Fibroblast of mammary gland (primary cell): ENCODE measurements around the gene APOL4.
A peak's percentile ranks its signal among the peaks of the same experiment; 100 is the strongest.

Source experiments
- DNase-seq: peaks from one replicate; pipeline ENCODE4 v3.0.0-alpha.2; 2010; ENCODE audit warnings: low read depth
- H3K4me3 ChIP-seq: 2 replicates; pipeline ENCODE4 v1.5.1; 2011; ENCODE audit warnings: low read depth, mild to moderate bottlenecking, low read length, moderate library complexity; ENCODE audit not compliant: control insufficient read depth
- TF ChIP-seq, protein P1 (sequence below): conservative IDR thresholded peaks from 2 replicates; pipeline ENCODE4 v1.5.1; 2011; ENCODE audit warnings: low read depth, low read length, inconsistent platforms; ENCODE audit not compliant: control insufficient read depth, insufficient read depth

The APOL4 gene

DNA sequence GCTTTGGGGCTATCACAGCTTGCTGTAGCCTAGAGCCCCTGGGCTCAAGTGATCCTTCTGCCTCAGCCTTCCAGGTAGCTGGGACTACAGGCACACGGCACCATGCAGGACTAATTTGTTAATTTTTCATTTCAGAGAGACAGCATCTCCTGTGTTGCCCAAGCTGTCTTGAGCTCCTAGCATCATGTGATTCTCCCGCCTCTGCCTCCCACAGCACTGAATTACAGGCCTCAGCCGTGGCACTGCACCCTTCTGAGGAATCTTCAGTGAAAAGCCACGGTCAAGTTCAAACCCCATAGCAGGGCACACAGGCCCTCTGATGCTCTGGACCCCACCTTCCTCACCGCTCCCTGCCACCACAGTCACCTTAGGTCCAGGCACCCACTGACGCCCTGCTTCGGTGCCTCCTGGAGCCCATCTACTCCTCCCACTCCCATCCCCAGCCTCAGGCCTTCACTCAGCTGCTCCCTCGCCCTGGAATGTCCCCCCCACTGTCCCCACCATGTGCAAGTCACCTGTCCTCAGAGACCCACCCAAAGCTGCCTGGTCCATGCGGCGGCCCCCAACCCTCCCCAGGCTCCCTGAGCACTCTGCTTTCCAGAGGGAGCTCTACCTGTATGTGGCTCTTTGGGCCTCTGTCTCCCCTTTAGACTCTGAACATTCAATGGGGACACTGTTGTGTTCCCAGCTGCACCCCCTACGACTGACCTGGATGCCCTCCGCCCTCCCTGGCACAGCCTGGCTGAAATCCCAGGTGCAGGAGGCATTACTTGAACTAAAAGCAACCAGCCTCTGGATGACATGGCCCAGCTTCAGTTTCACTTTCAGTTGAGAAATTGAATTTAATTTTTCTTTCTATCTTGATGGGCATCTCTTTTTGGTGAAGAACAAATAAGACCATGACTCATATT is 36.1 kb upstream of the APOL4 start:
- peak; percentile 38 for DNase-seq
- TF ChIP-seq, protein P1, sequence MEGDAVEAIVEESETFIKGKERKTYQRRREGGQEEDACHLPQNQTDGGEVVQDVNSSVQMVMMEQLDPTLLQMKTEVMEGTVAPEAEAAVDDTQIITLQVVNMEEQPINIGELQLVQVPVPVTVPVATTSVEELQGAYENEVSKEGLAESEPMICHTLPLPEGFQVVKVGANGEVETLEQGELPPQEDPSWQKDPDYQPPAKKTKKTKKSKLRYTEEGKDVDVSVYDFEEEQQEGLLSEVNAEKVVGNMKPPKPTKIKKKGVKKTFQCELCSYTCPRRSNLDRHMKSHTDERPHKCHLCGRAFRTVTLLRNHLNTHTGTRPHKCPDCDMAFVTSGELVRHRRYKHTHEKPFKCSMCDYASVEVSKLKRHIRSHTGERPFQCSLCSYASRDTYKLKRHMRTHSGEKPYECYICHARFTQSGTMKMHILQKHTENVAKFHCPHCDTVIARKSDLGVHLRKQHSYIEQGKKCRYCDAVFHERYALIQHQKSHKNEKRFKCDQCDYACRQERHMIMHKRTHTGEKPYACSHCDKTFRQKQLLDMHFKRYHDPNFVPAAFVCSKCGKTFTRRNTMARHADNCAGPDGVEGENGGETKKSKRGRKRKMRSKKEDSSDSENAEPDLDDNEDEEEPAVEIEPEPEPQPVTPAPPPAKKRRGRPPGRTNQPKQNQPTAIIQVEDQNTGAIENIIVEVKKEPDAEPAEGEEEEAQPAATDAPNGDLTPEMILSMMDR = no peak
- H3K4me3 ChIP-seq = peak overlapping the region; percentile 83

DNA sequence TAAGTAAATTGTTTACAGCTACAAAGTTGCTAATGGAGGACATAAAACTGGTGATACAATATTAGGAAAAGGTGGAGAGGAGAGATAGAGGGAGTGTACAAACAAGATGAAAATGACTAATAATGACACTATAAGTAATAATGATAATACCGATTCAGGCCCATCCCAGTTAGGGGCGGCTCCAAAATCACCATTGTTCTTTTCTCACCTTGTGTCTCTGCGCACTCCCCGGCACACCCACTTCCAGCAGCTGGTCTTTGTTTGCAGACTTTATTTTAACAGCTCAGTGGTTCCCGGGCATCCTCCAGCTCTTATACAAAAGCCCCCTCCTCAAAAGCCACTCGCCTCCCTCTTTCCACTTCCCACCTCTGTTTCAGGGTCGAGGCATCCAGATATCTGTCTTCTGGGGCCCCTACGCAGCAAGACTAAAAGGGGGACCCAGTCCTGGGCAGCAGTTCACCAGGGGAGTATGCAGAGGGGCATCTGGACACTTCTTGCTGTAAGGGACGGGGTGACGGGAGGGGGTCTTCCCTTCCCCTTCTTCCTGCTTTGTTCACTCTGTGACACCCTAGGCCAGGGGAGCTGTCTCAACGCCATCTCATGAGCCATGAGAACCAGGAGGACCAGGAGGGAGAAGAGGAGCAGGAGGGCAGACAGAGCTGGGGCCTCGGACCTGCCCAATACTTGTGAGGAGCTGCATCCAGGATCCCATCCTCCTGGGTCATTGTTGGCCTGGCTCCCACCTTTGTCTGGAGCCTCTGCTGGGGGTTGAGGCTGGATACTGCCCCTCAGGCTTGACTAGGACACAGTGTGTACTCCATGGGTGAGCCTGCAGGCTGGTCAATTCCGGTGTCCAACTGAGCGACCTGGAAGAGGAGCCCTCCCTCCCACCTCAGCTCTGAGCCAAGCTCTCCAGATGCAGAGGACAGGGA is 35.0 kb upstream of the APOL4 start:
- DNase-seq = no peak
- TF ChIP-seq, protein P1 = no peak
- peak overlapping the region; percentile 83 for H3K4me3 ChIP-seq

DNA sequence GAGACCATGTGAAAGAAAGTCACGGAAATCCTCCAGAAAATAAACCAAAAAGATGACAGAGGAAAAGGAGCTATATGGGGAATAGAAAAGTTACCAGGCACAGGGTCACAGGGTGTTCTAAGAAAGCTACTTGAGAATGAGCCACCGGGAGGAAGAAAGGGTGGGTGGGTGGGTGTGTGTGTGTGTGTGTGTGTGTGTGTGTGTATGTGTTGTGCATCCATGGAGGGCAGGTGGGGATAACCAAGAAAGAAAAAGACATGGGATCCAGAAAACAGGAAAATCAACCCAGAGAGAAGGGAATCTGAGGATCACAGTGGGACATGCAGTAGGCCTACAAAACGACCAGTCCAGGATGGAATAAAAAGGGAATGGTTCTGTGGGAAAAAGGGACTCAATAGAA is 34.0 kb upstream of the APOL4 start:
- TF ChIP-seq, protein P1 = no peak
- H3K4me3 ChIP-seq = no peak overlapping the region
- DNase-seq = no peak

DNA sequence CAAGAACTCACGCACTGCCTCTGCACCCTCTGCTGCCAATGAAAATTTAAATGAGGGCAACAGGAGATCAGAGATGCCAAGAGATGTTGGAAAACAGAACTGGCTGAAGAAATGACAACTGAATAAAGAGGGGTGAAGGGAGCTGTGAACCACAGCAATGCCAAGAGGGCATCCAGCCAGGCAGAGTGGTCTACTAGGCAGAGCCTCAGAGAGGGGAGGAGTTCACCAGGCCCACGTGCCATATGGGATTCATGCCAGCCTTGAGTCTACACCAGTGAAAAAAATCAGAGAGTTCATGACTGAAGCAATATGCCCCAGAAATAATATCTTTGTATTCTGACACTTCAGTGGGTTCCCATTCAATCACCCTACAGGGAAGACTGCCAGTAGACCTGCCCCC is 33.3 kb upstream of the APOL4 start:
- H3K4me3 ChIP-seq = no peak overlapping the region
- TF ChIP-seq, protein P1 = no peak
- no peak for DNase-seq

DNA sequence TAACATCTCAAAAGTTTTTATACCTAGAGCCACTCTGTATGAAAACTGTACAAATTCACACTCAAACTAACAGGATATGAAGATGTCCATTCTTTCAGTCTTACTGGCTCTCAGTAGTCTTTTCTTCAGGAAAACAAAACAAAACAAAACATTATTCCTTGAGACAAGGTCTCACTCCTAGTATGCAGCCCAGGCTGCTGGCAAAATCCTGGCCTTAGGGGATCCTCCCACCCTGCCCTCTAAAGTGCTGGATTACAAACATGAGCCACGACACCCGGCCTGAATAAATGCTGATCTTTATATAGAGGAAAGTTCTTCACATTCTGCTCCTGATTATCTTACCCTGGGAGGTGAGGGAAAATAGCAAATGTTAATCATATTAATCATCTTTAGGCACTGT is 32.6 kb upstream of the APOL4 start:
- TF ChIP-seq, protein P1 = no peak
- H3K4me3 ChIP-seq = no peak overlapping the region
- no peak for DNase-seq

DNA sequence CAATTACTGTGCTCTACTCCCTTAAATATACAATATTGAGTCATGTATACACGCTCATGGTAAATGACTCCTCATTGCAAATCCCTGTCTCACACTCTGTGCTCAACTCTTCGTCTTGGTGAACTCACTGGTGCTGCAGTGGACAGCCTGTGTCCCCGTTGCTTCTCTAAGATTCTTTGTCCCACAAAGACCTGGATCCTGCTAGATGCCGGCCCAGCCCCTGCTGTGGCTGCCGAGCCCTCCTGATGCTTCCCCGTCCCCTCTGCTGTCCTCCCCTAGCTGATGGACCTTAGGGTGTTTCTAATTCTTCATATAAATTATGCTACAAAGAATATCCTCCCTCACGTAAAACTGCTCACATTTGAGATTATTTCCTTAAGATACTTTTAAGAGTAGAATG is 32.2 kb upstream of the APOL4 start:
- no peak overlapping the region for H3K4me3 ChIP-seq
- TF ChIP-seq, protein P1 = no peak
- no peak for DNase-seq
